Measurements from ENCODE around the gene GTF2E1.

GTF2E1 gene

DNA sequence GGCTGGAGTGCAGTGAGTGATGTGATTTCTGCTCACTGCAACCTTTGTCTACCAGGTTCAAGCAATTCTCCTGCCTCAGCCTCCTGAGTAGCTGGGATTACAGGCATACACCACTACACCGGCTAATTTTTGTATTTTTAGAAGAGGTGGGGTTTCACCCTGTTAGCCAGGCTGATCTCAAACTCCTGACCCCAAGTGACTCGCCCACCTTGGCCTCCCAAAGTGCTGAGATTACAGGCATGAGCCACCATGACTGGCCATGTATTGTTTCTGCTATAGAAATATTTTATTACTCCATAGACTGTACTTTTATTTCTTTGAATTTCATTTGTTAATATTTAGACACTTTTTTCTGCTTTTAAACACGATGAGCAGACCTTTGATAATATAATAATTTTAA lies 60.4 kb downstream of the GTF2E1 start:
- DNase-seq = no peak

DNA sequence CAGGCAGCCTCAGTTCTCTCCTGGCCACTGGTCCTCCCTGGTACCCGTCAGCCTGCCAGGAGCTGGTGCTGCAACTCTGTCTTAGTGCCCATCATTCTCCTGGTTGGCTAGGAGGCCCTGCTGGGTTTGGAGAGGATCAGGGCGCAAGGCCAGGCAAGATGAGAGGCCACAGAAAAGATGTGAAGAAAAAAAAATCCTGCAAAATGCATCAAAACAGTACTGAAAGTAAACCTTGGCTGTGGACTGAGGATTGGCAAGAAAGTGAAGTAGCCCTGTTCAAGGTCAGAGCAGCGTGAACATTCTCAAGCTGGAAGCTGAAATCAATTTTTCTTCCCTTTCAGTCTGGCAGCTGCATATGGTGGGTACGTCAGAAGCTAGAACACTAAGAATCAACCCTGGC lies 74.2 kb downstream of the GTF2E1 start:
- DNase-seq = no peak

- DNase-seq = no peak
These were observed 78.2 kb downstream of the GTF2E1 start for GRCh38 chr3:120820748-120821147.

- DNase-seq = no peak
These were observed 78.9 kb downstream of the GTF2E1 start for GRCh38 chr3:120821426-120821825.

- DNase-seq = no peak
These were observed 80.6 kb downstream of the GTF2E1 start for GRCh38 chr3:120823156-120823555.

DNA sequence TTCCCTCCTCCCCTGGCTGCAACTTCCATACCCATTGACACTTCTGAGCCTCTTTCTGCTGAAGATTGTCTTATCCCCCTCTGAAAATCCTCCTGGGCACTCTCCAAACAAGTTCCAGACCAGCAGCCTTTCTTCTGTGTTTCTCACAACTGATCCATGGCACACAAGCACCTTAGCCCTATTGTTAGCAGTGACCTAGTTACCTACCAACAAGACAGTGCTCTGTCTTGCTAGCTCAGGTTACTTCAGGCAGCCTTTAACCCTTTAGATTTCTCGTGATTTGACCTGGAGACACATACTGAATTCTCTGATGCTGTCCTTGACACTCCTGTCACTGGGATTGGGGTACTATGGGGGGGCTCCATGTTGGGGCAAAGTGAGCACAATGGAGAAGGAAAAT lies 82.1 kb downstream of the GTF2E1 start:
- DNase-seq = no peak

GRCh38 chr3:120828796-120829195 lies 86.3 kb downstream of the GTF2E1 start:
- no peak for DNase-seq

- no peak for DNase-seq
These were observed 88.5 kb downstream of the GTF2E1 start for GRCh38 chr3:120831066-120831465.
